Measurements from ENCODE around the gene DUSP1. TPM values are rescaled to one million over a fixed set of nuclear protein-coding genes. Genes with fewer than 3 reads are reported as not detected.

DUSP1 gene
- total RNA-seq, 1 experiment from 2014 or later, result 16.6 TPM

DNA sequence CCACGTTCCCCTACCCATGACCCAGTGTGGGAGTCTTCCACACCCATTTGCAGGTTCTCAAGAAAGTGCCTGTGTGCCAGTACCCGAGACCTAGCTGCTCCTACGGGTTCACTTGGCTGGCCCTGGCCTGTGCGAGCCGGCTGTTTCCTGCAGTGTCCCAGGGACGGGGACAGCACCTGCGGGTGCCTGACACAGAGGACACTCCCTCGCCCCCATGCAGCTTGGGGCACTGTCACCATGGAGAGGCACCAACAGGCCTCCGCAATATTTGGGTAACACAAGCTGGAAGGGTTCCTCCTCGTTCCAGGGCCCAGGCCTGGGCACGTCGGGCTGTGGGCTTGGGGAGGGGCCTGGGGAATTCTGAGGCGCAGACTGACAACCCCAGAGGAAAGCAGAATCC, 41.4 kb downstream of the DUSP1 start:
- Histone ChIP-seq H3K4me3 (replicated peaks in 1 of 2; ENCODE audit: low read depth in 1 of 2, low read length in 2 of 2) (no peak overlapping the region), H3K9me2 (ENCODE audit: insufficient read depth) (no peaks in the 10 kb centered on the region), H3K27me3 (ENCODE audit: insufficient read depth, low read length) (no peaks in the 10 kb centered on the region), H3K79me2 (ENCODE audit: insufficient read depth, low read length) (no peaks in the 10 kb centered on the region), H2AFZ (ENCODE audit: low read depth, low read length, poor library complexity, severe bottlenecking) (no peak overlapping the region), H4K20me1 (ENCODE audit: insufficient read depth) (no peaks in the 10 kb centered on the region), H3K9me3 (ENCODE audit: control insufficient read depth in 1 of 2, insufficient read depth in 1 of 2, low read depth in 1 of 2, low read length in 2 of 2) (no peaks in the 10 kb centered on the region), H3K36me3 (ENCODE audit: control insufficient read depth in 1 of 2, insufficient read depth in 2 of 2, low read length in 2 of 2) (no peaks in the 10 kb centered on the region), H3K4me1 (ENCODE audit: control insufficient read depth in 1 of 2, insufficient read depth in 2 of 2, low read length in 2 of 2) (peaks cover 3 to 16% of the 10 kb centered on the region in 2 experiments; a peak in 3 of 4 replicates), H3K27ac (ENCODE audit: low read depth, low read length) (no peak overlapping the region), H3K4me2 (ENCODE audit: low read length) (no peak overlapping the region), H3K9ac (ENCODE audit: low read length) (no peak overlapping the region)
- no peak for TF ChIP-seq POLR2A (IDR thresholded peaks at IDR 0.05; ENCODE audit: borderline replicate concordance, extremely low read depth, insufficient read depth, insufficient read length)
- no peak for TF ChIP-seq FOSL1 (IDR thresholded peaks at IDR 0.05; ENCODE audit: low read depth)
- TF ChIP-seq, protein P1, sequence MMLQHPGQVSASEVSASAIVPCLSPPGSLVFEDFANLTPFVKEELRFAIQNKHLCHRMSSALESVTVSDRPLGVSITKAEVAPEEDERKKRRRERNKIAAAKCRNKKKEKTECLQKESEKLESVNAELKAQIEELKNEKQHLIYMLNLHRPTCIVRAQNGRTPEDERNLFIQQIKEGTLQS (IDR thresholded peaks at IDR 0.05), result no peak
- CTCF ChIA-PET, result interaction anchor here (1.1 kb wide), 1 partner anchor 15 kb away, joined by 3 read pairs; no protein-coding TSS in a partner anchor
- intact Hi-C loops (cut with micrococcal nuclease), result no loop called here
- BruUV-seq (replicated peaks), result no TSS peak
- RAD21 ChIA-PET (ENCODE audit: low non-redundant PET in 1 of 2, low total read pairs in 2 of 2, uncharacterized antibody in 2 of 2, unreplicated experiment in 2 of 2), result no interaction called here
- ATAC-seq (no peak), DNase-seq (ENCODE audit: low read depth, low spot score) (no peak)
- POLR2A ChIA-PET, result no interaction called here

DNA sequence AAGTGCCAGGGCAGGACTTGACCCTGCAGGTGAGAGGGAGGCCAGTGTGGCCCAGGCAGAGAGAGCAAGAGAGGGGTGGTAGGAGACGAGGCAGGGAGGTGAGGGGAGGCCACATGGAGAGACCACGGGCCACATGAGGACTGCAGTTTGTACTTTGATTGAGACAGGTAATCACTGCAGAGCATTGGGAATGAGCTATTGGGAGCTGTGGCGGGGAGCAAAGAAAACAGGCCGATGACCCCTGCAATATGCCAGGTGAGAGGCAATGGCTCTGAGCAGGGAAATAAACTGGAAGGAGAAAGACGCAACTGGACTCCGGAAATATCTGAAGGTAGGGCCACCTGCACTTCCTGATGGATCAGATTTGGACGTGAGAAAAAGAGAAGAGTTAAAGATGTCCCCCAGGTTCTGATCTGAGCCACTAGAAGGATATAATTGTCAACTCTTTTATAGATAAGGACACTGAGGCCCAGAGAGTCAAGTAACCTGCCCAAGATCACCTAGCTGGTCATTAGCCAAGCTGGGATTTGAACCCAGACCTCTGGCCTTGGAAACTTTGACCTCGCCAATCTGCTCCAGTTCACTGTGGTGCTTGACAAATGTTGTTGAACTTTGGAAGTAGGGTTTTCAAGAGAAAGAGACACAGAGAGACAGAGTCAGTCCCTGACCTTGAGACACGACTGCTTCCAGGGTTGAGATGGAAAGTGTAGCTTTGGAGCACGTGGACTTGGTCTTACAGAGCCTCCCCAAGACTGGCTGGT, 42.3 kb downstream of the DUSP1 start:
- intact Hi-C loops (cut with micrococcal nuclease), result no loop called here
- RAD21 ChIA-PET (ENCODE audit: low non-redundant PET in 1 of 2, low total read pairs in 2 of 2, uncharacterized antibody in 2 of 2, unreplicated experiment in 2 of 2), result no interaction called here
- Histone ChIP-seq H3K9me2 (ENCODE audit: insufficient read depth) (no peaks in the 10 kb centered on the region), H3K4me1 (ENCODE audit: control insufficient read depth in 1 of 2, insufficient read depth in 2 of 2, low read length in 2 of 2) (peaks cover 3 to 16% of the 10 kb centered on the region in 2 experiments; a peak in 3 of 4 replicates), H3K27ac (ENCODE audit: low read depth, low read length) (no peak overlapping the region), H3K79me2 (ENCODE audit: insufficient read depth, low read length) (no peaks in the 10 kb centered on the region), H3K36me3 (ENCODE audit: control insufficient read depth in 1 of 2, insufficient read depth in 2 of 2, low read length in 2 of 2) (no peaks in the 10 kb centered on the region), H3K4me3 (replicated peaks in 1 of 2; ENCODE audit: low read depth in 1 of 2, low read length in 2 of 2) (no peak overlapping the region), H3K27me3 (ENCODE audit: insufficient read depth, low read length) (no peaks in the 10 kb centered on the region), H2AFZ (ENCODE audit: low read depth, low read length, poor library complexity, severe bottlenecking) (no peak overlapping the region), H3K9me3 (ENCODE audit: control insufficient read depth in 1 of 2, insufficient read depth in 1 of 2, low read depth in 1 of 2, low read length in 2 of 2) (no peaks in the 10 kb centered on the region), H3K9ac (ENCODE audit: low read length) (no peak overlapping the region), H4K20me1 (ENCODE audit: insufficient read depth) (no peaks in the 10 kb centered on the region), H3K4me2 (ENCODE audit: low read length) (no peak overlapping the region)
- TF ChIP-seq RAD21 (IDR thresholded peaks at IDR 0.05; ENCODE audit: low read depth) (no peak), CEBPB (IDR thresholded peaks at IDR 0.05; ENCODE audit: low read depth) (no peak), ZNF274 (IDR thresholded peaks at IDR 0.05; ENCODE audit: low read depth, low read length) (no peak), CBX3 (IDR thresholded peaks at IDR 0.05; ENCODE audit: low read depth) (no peak), EGR1 (IDR thresholded peaks at IDR 0.05; ENCODE audit: low read depth) (no peak), POLR2AphosphoS5 (IDR thresholded peaks at IDR 0.05; ENCODE audit: low read depth, low read length) (no peak), EZH2 (IDR thresholded peaks at IDR 0.05) (no peak), SIN3A (IDR thresholded peaks at IDR 0.05; ENCODE audit: low read depth) (no peak)
- TF ChIP-seq, protein P2, sequence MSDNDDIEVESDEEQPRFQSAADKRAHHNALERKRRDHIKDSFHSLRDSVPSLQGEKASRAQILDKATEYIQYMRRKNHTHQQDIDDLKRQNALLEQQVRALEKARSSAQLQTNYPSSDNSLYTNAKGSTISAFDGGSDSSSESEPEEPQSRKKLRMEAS (IDR thresholded peaks at IDR 0.05), result no peak
- CTCF ChIA-PET, result no interaction called here
- BruUV-seq (replicated peaks), result no TSS peak
- POLR2A ChIA-PET, result no interaction called here
- DNase-seq (ENCODE audit: low read depth, low spot score), result no peak
- ATAC-seq, result no peak

All from HCT116 (cell line).